ENCODE data around the gene TOR1A. TPM values are rescaled to one million over a fixed set of nuclear protein-coding genes. Genes with fewer than 3 reads are reported as not detected.

TOR1A gene, protein sequence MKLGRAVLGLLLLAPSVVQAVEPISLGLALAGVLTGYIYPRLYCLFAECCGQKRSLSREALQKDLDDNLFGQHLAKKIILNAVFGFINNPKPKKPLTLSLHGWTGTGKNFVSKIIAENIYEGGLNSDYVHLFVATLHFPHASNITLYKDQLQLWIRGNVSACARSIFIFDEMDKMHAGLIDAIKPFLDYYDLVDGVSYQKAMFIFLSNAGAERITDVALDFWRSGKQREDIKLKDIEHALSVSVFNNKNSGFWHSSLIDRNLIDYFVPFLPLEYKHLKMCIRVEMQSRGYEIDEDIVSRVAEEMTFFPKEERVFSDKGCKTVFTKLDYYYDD
- polyA plus RNA-seq (2013, experiment 1 of 2) = 28.2 TPM
- 27.2 TPM for polyA plus RNA-seq (2013, experiment 2 of 2)

DNA sequence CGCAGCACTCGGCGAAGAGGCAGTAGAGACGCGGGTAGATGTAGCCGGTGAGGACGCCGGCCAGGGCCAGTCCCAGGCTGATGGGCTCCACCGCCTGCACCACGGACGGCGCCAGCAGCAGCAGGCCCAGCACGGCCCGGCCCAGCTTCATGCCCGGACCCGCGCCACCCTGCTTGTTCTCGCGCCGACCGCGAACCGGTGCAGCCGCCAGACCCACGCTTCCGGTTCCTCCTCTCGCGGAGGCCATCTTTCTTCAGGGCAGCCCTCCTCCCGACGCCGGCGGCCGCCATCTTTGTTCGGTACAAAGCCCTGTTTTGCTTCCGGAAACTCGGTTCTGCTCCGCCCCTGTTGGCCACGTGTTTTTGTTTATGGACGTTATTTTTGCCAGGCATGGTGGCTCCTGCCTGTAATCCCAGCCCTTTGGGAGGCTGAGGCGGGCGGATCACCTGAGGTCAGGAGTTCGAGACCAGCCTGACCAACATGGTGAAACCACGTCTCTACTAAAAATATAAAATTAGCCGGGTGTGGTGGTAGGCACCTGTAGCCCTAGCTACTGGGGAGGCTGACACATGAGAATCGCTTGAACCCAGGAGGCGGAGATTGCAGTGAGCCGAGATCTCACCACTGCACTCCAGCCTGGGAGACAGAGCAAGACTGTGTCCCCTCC, at the start of gene TOR1A:
TSS of gene TOR1A (minus strand) at position 202 of the 667 bp plus-strand sequence. CDS start at position 151, 51 bp downstream.
- Histone ChIP-seq H3K4me2 (ENCODE audit: insufficient read depth, low read length, poor library complexity, severe bottlenecking) (peak within 1 kb of the TSS; percentile 89), H3K27me3 (ENCODE audit: control insufficient read depth in 3 of 3, insufficient read depth in 3 of 3, low read depth in 1 of 3, low read length in 3 of 3) (no peaks in the 10 kb centered on the region), H4K8ac (ENCODE audit: low read depth, low read length) (peak within 1 kb of the TSS; percentile 98), H2AFZ (ENCODE audit: low read length) (peak within 1 kb of the TSS; percentile 97), H3K4me3 (ENCODE audit: low read length in 2 of 2) (peak within 1 kb of the TSS; percentile 97 to 100), H2BK15ac (ENCODE audit: low read length) (peak within 1 kb of the TSS; percentile 51), H3K79me1 (ENCODE audit: low read depth, low read length) (peaks cover 3% of the 10 kb centered on the region), H2AK5ac (ENCODE audit: low read depth, low read length) (no peak within 1 kb of the TSS), H2BK120ac (ENCODE audit: low read depth, low read length) (no peak within 1 kb of the TSS), H3K36me3 (replicated peaks in 1 of 2; ENCODE audit: control insufficient read depth in 2 of 2, insufficient read depth in 2 of 2, low read length in 2 of 2) (peaks cover 20 to 53% of the 10 kb centered on the region in 2 donors), H2BK12ac (ENCODE audit: low read length) (no peak within 1 kb of the TSS), H3K14ac (ENCODE audit: low read length) (peak within 1 kb of the TSS; percentile 75), H3K4me1 (ENCODE audit: control insufficient read depth in 2 of 2, insufficient read depth in 1 of 2, low read depth in 1 of 2, low read length in 2 of 2) (peaks cover 0 to 5% of the 10 kb centered on the region in 2 donors), H3K23ac (ENCODE audit: low read depth, low read length, poor library complexity) (peak within 1 kb of the TSS; percentile 95), H3K9me3 (replicated peaks in 1 of 2; ENCODE audit: control insufficient read depth in 2 of 2, insufficient read depth in 1 of 2, low read depth in 1 of 2, low read length in 2 of 2) (no peaks in the 10 kb centered on the region), H4K91ac (ENCODE audit: low read depth, low read length, poor library complexity) (no peak within 1 kb of the TSS), H3K18ac (ENCODE audit: low read length) (peak within 1 kb of the TSS; percentile 100), H3K27ac (replicated peaks; ENCODE audit: low read length) (peak within 1 kb of the TSS; percentile 54), H3K4ac (ENCODE audit: low read length) (peak within 1 kb of the TSS; percentile 23), H3K9ac (ENCODE audit: low read depth, low read length, poor library complexity) (peak within 1 kb of the TSS; percentile 100), H2BK5ac (ENCODE audit: low read length) (peak within 1 kb of the TSS; percentile 97)
- DNase-seq (ENCODE audit: low spot score) = peak; percentile 89
- WGBS, 2 donors (ENCODE audit: extremely low coverage in 2 of 2, insufficient read length in 2 of 2, insufficient replicate concordance in 1 of 2) = no CpG with 5 or more reads among the region's 47 CpGs

DNA sequence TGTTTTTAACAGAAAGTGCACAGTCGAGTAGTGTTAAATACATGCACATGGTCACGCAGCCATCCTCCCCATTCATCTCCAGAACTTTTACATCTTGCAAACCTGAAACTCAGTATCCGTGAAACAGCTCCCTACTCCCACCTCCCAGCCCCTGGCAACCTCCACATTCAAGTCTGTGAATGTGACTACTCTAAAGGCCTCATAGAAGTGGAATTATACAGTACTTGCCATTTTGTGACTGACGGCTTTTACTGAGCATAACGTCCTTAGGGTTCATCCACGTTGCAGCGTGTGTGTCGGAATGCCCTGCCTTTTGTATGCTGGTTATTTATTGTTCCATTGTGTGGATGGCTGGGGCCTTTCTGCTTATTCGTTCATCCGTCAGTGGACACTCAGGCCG, 47.1 kb upstream of the TOR1A start:
- H3K27ac ChIP-seq (replicated peaks; ENCODE audit: low read length) = no peak overlapping the region
- no peak overlapping the region for H2BK15ac ChIP-seq (ENCODE audit: low read length)
- no peak overlapping the region for H3K9ac ChIP-seq (ENCODE audit: low read depth, low read length, poor library complexity)
- H3K4me2 ChIP-seq (ENCODE audit: insufficient read depth, low read length, poor library complexity, severe bottlenecking) = no peak overlapping the region
- no peak overlapping the region for H4K8ac ChIP-seq (ENCODE audit: low read depth, low read length)
- H3K36me3 ChIP-seq (replicated peaks in 1 of 2; ENCODE audit: control insufficient read depth in 2 of 2, insufficient read depth in 2 of 2, low read length in 2 of 2) = peaks cover 13 to 39% of the 10 kb centered on the region in 2 donors
- H3K9me3 ChIP-seq (replicated peaks in 1 of 2; ENCODE audit: control insufficient read depth in 2 of 2, insufficient read depth in 1 of 2, low read depth in 1 of 2, low read length in 2 of 2) = peaks cover 0 to 3% of the 10 kb centered on the region in 2 donors
- no peak overlapping the region for H3K14ac ChIP-seq (ENCODE audit: low read length)
- no peak overlapping the region for H2BK5ac ChIP-seq (ENCODE audit: low read length)
- no peak overlapping the region for H3K4me3 ChIP-seq (ENCODE audit: low read length in 2 of 2)
- H4K91ac ChIP-seq (ENCODE audit: low read depth, low read length, poor library complexity) = no peak overlapping the region
- no peak overlapping the region for H3K23ac ChIP-seq (ENCODE audit: low read depth, low read length, poor library complexity)
- no peak overlapping the region for H2BK120ac ChIP-seq (ENCODE audit: low read depth, low read length)
- H3K4ac ChIP-seq (ENCODE audit: low read length) = no peak overlapping the region
- H2BK12ac ChIP-seq (ENCODE audit: low read length) = no peak overlapping the region
- H3K79me1 ChIP-seq (ENCODE audit: low read depth, low read length) = peaks cover 3% of the 10 kb centered on the region
- WGBS, 2 donors (ENCODE audit: extremely low coverage in 2 of 2, insufficient read length in 2 of 2, insufficient replicate concordance in 1 of 2) = no CpG with 5 or more reads among the region's 11 CpGs
- H3K27me3 ChIP-seq (ENCODE audit: control insufficient read depth in 3 of 3, insufficient read depth in 3 of 3, low read depth in 1 of 3, low read length in 3 of 3) = no peaks in the 10 kb centered on the region
- DNase-seq (ENCODE audit: low spot score) = no peak
- no peak overlapping the region for H2AFZ ChIP-seq (ENCODE audit: low read length)
- H3K4me1 ChIP-seq (ENCODE audit: control insufficient read depth in 2 of 2, insufficient read depth in 1 of 2, low read depth in 1 of 2, low read length in 2 of 2) = peaks cover 0 to 2% of the 10 kb centered on the region in 2 donors
- H2AK5ac ChIP-seq (ENCODE audit: low read depth, low read length) = no peak overlapping the region
- no peak overlapping the region for H3K18ac ChIP-seq (ENCODE audit: low read length)

DNA sequence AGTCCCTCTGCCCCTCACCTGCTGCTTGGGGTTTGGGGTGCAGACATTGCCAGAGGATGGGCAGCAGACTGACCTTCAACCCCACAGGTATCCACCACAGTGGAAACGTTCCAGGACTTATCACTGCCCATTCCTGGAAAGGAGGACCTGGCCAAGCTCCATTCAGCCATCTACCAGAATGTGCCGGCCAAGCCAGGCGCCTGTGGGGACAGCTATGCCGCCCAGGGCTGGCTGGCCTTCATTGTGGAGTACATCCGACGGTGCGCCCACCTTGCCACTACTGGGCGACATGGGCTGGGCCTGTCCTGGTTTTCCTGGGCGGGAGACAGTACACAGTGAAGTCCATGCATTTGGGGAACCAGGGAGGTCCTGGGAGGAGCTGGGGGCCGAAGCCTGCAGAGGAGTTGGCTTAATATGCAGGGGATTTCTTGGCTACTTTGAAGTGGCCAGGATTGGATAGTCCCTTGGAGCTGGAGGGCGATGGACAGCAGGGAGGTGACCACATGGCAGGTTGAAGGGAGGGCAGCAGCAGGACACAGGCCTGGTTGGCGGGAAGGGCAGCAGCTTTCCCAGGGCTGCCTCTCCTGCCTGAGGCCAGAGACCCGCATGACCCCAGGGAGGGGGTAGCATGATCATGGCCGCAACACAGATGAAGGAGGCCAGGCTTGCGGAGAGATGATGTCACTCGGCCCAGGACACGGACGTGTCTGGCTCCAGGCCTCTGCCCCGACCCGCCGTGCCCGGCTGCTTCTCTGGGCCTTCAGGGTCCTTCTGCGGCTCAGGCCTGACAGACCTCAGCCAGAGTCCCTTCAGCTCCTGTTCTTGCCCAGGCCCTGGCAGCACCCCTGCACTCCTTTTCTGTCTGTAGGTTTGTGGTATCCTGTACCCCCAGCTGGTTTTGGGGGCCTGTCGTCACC, 45.9 kb upstream of the TOR1A start:
- H3K9ac ChIP-seq (ENCODE audit: low read depth, low read length, poor library complexity) = peak overlapping the region; percentile 63
- H4K8ac ChIP-seq (ENCODE audit: low read depth, low read length) = peak overlapping the region; percentile 93

More for the DNA sequence above, 45.9 kb upstream of the TOR1A start:
- no peak overlapping the region for H2BK12ac ChIP-seq (ENCODE audit: low read length)
- peaks cover 3% of the 10 kb centered on the region for H3K79me1 ChIP-seq (ENCODE audit: low read depth, low read length)
- H2BK120ac ChIP-seq (ENCODE audit: low read depth, low read length) = no peak overlapping the region
- no peak overlapping the region for H3K27ac ChIP-seq (replicated peaks; ENCODE audit: low read length)
- no peak overlapping the region for H4K91ac ChIP-seq (ENCODE audit: low read depth, low read length, poor library complexity)
- H3K9me3 ChIP-seq (replicated peaks in 1 of 2; ENCODE audit: control insufficient read depth in 2 of 2, insufficient read depth in 1 of 2, low read depth in 1 of 2, low read length in 2 of 2) = peaks cover 0 to 3% of the 10 kb centered on the region in 2 donors
- no peak for DNase-seq (ENCODE audit: low spot score)
- H2AK5ac ChIP-seq (ENCODE audit: low read depth, low read length) = peak overlapping the region; percentile 26
- H3K4me1 ChIP-seq (ENCODE audit: control insufficient read depth in 2 of 2, insufficient read depth in 1 of 2, low read depth in 1 of 2, low read length in 2 of 2) = peaks cover 0 to 2% of the 10 kb centered on the region in 2 donors
- no peak overlapping the region for H3K4ac ChIP-seq (ENCODE audit: low read length)
- no peaks in the 10 kb centered on the region for H3K27me3 ChIP-seq (ENCODE audit: control insufficient read depth in 3 of 3, insufficient read depth in 3 of 3, low read depth in 1 of 3, low read length in 3 of 3)
- no peak overlapping the region for H3K4me3 ChIP-seq (ENCODE audit: low read length in 2 of 2)
- H2BK15ac ChIP-seq (ENCODE audit: low read length) = no peak overlapping the region
- no CpG with 5 or more reads among the region's 24 CpGs for WGBS, 2 donors (ENCODE audit: extremely low coverage in 2 of 2, insufficient read length in 2 of 2, insufficient replicate concordance in 1 of 2)
- H2BK5ac ChIP-seq (ENCODE audit: low read length) = no peak overlapping the region
- no peak overlapping the region for H2AFZ ChIP-seq (ENCODE audit: low read length)
- no peak overlapping the region for H3K4me2 ChIP-seq (ENCODE audit: insufficient read depth, low read length, poor library complexity, severe bottlenecking)
- no peak overlapping the region for H3K23ac ChIP-seq (ENCODE audit: low read depth, low read length, poor library complexity)
- H3K14ac ChIP-seq (ENCODE audit: low read length) = no peak overlapping the region
- H3K18ac ChIP-seq (ENCODE audit: low read length) = peak overlapping the region; percentile 41
- peaks cover 10 to 38% of the 10 kb centered on the region in 2 donors for H3K36me3 ChIP-seq (replicated peaks in 1 of 2; ENCODE audit: control insufficient read depth in 2 of 2, insufficient read depth in 2 of 2, low read length in 2 of 2)

Measured in neuronal stem cell (in vitro differentiated cells).